Astrocyte of the hippocampus (primary cell): ENCODE measurements around the gene SCTR.

Source experiments
- DNase-seq: peaks from one replicate; pipeline ENCODE4 v3.0.0; 2011; ENCODE audit warnings: low read depth, low spot score

Gene SCTR

GRCh38 chr2:119488245-119489214 lies 35.8 kb downstream of the SCTR start:
- no peak for DNase-seq

GRCh38 chr2:119487434-119488244 lies 36.6 kb downstream of the SCTR start:
- no peak for DNase-seq

GRCh38 chr2:119486886-119487285 lies 37.4 kb downstream of the SCTR start:
- peak; percentile 22 for DNase-seq

GRCh38 chr2:119486196-119486827 lies 38.0 kb downstream of the SCTR start:
- DNase-seq: no peak

- no peak for DNase-seq
These were observed 38.8 kb downstream of the SCTR start for GRCh38 chr2:119485336-119486110.

GRCh38 chr2:119484834-119485233 lies 39.4 kb downstream of the SCTR start:
- DNase-seq: no peak

- DNase-seq: no peak
These were observed 40.2 kb downstream of the SCTR start for GRCh38 chr2:119483896-119484718.

- DNase-seq: no peak
These were observed 40.9 kb downstream of the SCTR start for GRCh38 chr2:119483395-119483753.

GRCh38 chr2:119482481-119483394 lies 41.5 kb downstream of the SCTR start:
- peak; percentile 20 for DNase-seq

- DNase-seq: no peak
These were observed 42.5 kb downstream of the SCTR start for GRCh38 chr2:119481501-119482455.

GRCh38 chr2:119480718-119481142 lies 43.6 kb downstream of the SCTR start:
- DNase-seq: no peak

- no peak for DNase-seq
These were observed 44.1 kb downstream of the SCTR start for GRCh38 chr2:119480184-119480583.

GRCh38 chr2:119478978-119479295 lies 45.3 kb downstream of the SCTR start:
- DNase-seq: no peak

GRCh38 chr2:119478188-119478977 lies 45.9 kb downstream of the SCTR start:
- no peak for DNase-seq

- DNase-seq: no peak
These were observed 47.2 kb downstream of the SCTR start for GRCh38 chr2:119477113-119477505.

- peak; percentile 85 for DNase-seq
These were observed 47.8 kb downstream of the SCTR start for GRCh38 chr2:119476301-119477112.

- DNase-seq: no peak
These were observed 48.4 kb downstream of the SCTR start for GRCh38 chr2:119475857-119476244.
